Neural cell (in vitro differentiated cells): ENCODE measurements around the gene TCF4. TPM values are rescaled to one million over a fixed set of nuclear protein-coding genes. Genes with fewer than 3 reads are reported as not detected.

ENCODE experiments used
- H2AFZ ChIP-seq: fragments of 200-600, 300-800 bp; sonication (generic), shearing (Covaris generic); 2 replicates; pipeline ENCODE4 v1.6.0; 2014; ENCODE audit warnings: low read depth, mild to moderate bottlenecking, antibody characterized with exemption, low read length, moderate library complexity
- H3F3A ChIP-seq: fragments of 200-600 bp; shearing (Covaris generic); 2 replicates; pipeline ENCODE4 v1.6.1; 2016; ENCODE audit warnings: mild to moderate bottlenecking, moderate library complexity, mixed read lengths, antibody characterized with exemption, low read length; ENCODE audit not compliant: insufficient read depth, poor library complexity, severe bottlenecking
- H3K27ac ChIP-seq: fragments of 200-600, 300-800 bp; sonication (generic), shearing (Covaris generic); 2 replicates; pipeline ENCODE4 v1.5.1; 2014; ENCODE audit warnings: mild to moderate bottlenecking, low read length, moderate library complexity
- H3K27me3 ChIP-seq: fragments of 300-800, 200-600 bp; sonication (generic), shearing (Covaris generic); 2 replicates; pipeline ENCODE4 v1.6.0; 2014; ENCODE audit warnings: mild to moderate bottlenecking, low read depth, low read length, moderate library complexity; ENCODE audit not compliant: insufficient read depth
- H3K36me3 ChIP-seq: fragments of 300-800, 200-600 bp; sonication (generic), shearing (Covaris generic); 2 replicates; pipeline ENCODE4 v1.5.1; 2014; ENCODE audit warnings: mild to moderate bottlenecking, antibody characterized with exemption, low read length, moderate library complexity; ENCODE audit not compliant: insufficient read depth
- H3K4me2 ChIP-seq: fragments of 300-800, 200-600 bp; sonication (generic), shearing (Covaris generic); 2 replicates; pipeline ENCODE4 v1.6.0; 2014; ENCODE audit warnings: mild to moderate bottlenecking, low read length
- H3K4me3 ChIP-seq: fragments of 300-800, 200-600 bp; sonication (generic), shearing (Covaris generic); 2 replicates; pipeline ENCODE4 v1.5.1; 2014; ENCODE audit warnings: mild to moderate bottlenecking, low read length, moderate library complexity
- H3K79me2 ChIP-seq: fragments of 200-600 bp; shearing (Covaris generic); replicated peaks from 2 replicates; pipeline ENCODE4 v1.6.0; 2014; ENCODE audit warnings: mild to moderate bottlenecking, low read length, moderate library complexity; ENCODE audit not compliant: insufficient read depth
- H3K9ac ChIP-seq: fragments of 300-800, 200-600 bp; sonication (generic), shearing (Covaris generic); 2 replicates; pipeline ENCODE4 v1.6.1; 2016; ENCODE audit warnings: mild to moderate bottlenecking, low read length, mixed read lengths
- H3K9me2 ChIP-seq: fragments of 200-600 bp; shearing (Covaris generic); 2 replicates; pipeline ENCODE4 v1.6.1; 2016; ENCODE audit warnings: mild to moderate bottlenecking, low read length, mixed read lengths; ENCODE audit not compliant: insufficient read depth
- H3K9me3 ChIP-seq: fragments of 200-600, 300-800 bp; sonication (generic), shearing (Covaris generic); 2 replicates; pipeline ENCODE4 v1.6.1; 2016; ENCODE audit warnings: mild to moderate bottlenecking, mixed run types, low read length, moderate library complexity, mixed read lengths
- H4K20me1 ChIP-seq: fragments of 200-600 bp; shearing (Covaris generic); 2 replicates; pipeline ENCODE4 v1.6.1; 2016; ENCODE audit warnings: mild to moderate bottlenecking, mixed run types; ENCODE audit not compliant: insufficient read depth
- CTCF ChIP-seq: fragments of 450-650 bp; IDR thresholded peaks from 2 replicates; pipeline ENCODE4 v1.5.1; 2014; ENCODE audit warnings: antibody characterized with exemption, mild to moderate bottlenecking, moderate library complexity; ENCODE audit not compliant: poor library complexity, severe bottlenecking
- EP300 ChIP-seq: fragments of 450-650 bp; conservative IDR thresholded peaks from 2 replicates; pipeline ENCODE4 v1.6.1; 2014; ENCODE audit warnings: antibody characterized with exemption, mild to moderate bottlenecking, moderate library complexity; ENCODE audit not compliant: poor library complexity, severe bottlenecking
- EZH2 ChIP-seq: fragments of 200-600, 300-800 bp; shearing (Covaris generic), sonication (generic); IDR thresholded peaks from 2 replicates; pipeline ENCODE4 v1.6.1; 2014; ENCODE audit warnings: antibody characterized with exemption, low read length, borderline replicate concordance, mild to moderate bottlenecking; ENCODE audit not compliant: insufficient read depth, poor library complexity, severe bottlenecking
- MXI1 ChIP-seq: fragments of 450-650 bp; conservative IDR thresholded peaks from 2 replicates; pipeline ENCODE4 v1.6.1; 2014; ENCODE audit warnings: antibody characterized with exemption, mild to moderate bottlenecking; ENCODE audit not compliant: poor library complexity, severe bottlenecking
- POLR2AphosphoS5 ChIP-seq: IDR thresholded peaks from 2 replicates; pipeline ENCODE4 v1.6.1; 2012
- RAD21 ChIP-seq: fragments of 450-650 bp; conservative IDR thresholded peaks from 2 replicates; pipeline ENCODE4 v1.6.1; 2014; ENCODE audit warnings: antibody characterized with exemption, mild to moderate bottlenecking, moderate library complexity
- SMC3 ChIP-seq: fragments of 450-650 bp; conservative IDR thresholded peaks from 2 replicates; pipeline ENCODE4 v1.6.1; 2014; ENCODE audit warnings: antibody characterized with exemption, mild to moderate bottlenecking, moderate library complexity; ENCODE audit not compliant: poor library complexity
- TAF1 ChIP-seq: IDR thresholded peaks from 2 replicates; pipeline ENCODE4 v1.6.1; 2012; ENCODE audit warnings: low read depth
- polyA plus RNA-seq: library from polyadenylated mRNA; depleted of rRNA; stranded (reverse); fragments of >200 nt; gene quantifications from 2 replicates; pipeline ENCODE4 v1.2.3, GENCODE V29; 2014
- TF ChIP-seq, protein P1 (sequence below): IDR thresholded peaks from 2 replicates; pipeline ENCODE4 v1.6.1; 2012; ENCODE audit warnings: borderline replicate concordance

Gene TCF4
- polyA plus RNA-seq, 1 donor from 2014 or later, result 7.0 TPM

DNA sequence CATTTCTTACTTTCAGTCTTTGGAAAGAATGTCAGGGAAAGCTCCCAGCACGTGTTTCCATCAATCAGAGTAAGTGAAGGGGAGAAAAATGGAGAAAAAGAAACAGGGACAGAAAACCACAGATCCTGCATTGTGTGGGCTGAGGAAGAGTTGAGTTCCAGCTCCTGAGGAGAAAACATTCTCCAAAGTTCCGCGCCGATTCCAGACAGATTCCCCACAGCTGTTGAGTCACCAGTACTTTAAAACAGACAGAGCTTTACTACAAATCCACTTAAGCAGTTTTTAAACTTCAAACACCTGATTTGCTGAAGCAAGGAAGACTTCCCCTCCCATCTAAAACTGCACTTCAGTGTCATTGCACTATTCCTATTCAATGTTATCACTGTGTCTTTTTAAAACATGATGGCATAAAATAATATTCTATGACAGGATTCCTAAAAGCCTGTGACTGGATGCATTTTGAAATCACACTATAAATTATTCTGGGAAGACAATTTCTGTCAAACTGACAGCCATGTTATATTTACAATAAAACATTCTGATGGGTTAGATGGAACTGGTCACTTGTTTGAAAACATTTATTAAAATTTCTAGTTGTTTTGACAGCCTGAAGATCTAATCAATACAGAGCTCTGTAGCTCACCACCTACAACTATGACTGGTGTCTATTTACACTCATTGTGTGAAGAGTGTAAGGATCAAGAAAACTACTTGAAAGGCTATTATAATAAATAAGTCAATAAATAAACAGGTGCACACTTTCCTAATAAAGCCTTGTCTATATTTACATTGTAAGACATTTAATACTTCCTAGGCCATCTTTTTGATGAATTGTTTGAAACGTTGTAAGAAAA lies 40.9 kb downstream of the TCF4 start:
- H3K9me2 ChIP-seq, result no peaks in the 10 kb centered on the region
- H4K20me1 ChIP-seq, result no peaks in the 10 kb centered on the region
- no peak overlapping the region for H2AFZ ChIP-seq
- H3K27me3 ChIP-seq, result no peaks in the 10 kb centered on the region
- H3K36me3 ChIP-seq, result no peaks in the 10 kb centered on the region
- no peak overlapping the region for H3K27ac ChIP-seq
- TF ChIP-seq EZH2 (no peak), TAF1 (no peak), EP300 (peak; percentile 14)
- H3K9ac ChIP-seq, result no peak overlapping the region
- H3K4me2 ChIP-seq, result no peak overlapping the region
- H3K79me2 ChIP-seq, result peaks cover 26% of the 10 kb centered on the region
- no peak overlapping the region for H3K4me3 ChIP-seq
- no peaks in the 10 kb centered on the region for H3F3A ChIP-seq
- no peaks in the 10 kb centered on the region for H3K9me3 ChIP-seq

- H3K27ac ChIP-seq, result no peak overlapping the region
- TF ChIP-seq MXI1 (no peak), EZH2 (no peak), POLR2AphosphoS5 (no peak)
- H3K4me3 ChIP-seq, result no peak overlapping the region
- no peak overlapping the region for H3K9ac ChIP-seq
- H3K9me2 ChIP-seq, result no peaks in the 10 kb centered on the region
- no peaks in the 10 kb centered on the region for H3K27me3 ChIP-seq
- no peaks in the 10 kb centered on the region for H3F3A ChIP-seq
- peaks cover 45% of the 10 kb centered on the region for H3K79me2 ChIP-seq
- H3K36me3 ChIP-seq, result no peaks in the 10 kb centered on the region
- H4K20me1 ChIP-seq, result no peaks in the 10 kb centered on the region
- H2AFZ ChIP-seq, result no peak overlapping the region
- no peaks in the 10 kb centered on the region for H3K9me3 ChIP-seq
- no peak overlapping the region for H3K4me2 ChIP-seq
Observed at GRCh38 chr18:55544014-55544413, 44.0 kb downstream of the TCF4 start.

DNA sequence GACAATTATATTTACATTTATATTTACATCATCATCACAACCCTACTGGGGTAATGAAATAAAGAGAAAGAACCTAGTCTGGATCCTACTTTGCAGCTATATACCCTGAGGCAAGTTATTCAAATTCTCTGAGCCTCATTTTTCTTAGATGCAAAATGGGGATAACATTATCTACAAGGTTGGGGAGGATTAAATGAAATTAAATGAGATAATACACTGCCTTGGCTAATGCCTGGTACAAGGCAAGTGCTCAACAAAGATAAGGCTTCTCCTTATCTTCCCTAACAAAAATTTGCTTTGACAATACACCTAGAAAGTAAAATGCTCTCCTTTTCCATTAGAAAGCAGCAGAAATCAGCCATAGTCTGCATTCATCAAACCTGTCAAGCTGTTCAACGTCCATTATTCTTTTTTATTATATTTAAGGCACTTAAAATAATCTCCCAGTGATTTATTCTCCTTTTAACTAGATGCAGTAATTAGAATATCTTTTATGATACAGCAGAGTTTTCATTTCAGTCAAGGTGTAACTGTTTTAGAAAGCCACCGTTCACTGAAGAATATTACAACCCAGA lies 44.8 kb downstream of the TCF4 start:
- no peaks in the 10 kb centered on the region for H3F3A ChIP-seq
- H3K36me3 ChIP-seq, result no peaks in the 10 kb centered on the region
- H3K9me2 ChIP-seq, result no peaks in the 10 kb centered on the region
- H4K20me1 ChIP-seq, result no peaks in the 10 kb centered on the region
- no peak overlapping the region for H3K9ac ChIP-seq
- H2AFZ ChIP-seq, result no peak overlapping the region
- no peak for TF ChIP-seq RAD21
- TF ChIP-seq SMC3, result no peak
- TF ChIP-seq, protein P1, sequence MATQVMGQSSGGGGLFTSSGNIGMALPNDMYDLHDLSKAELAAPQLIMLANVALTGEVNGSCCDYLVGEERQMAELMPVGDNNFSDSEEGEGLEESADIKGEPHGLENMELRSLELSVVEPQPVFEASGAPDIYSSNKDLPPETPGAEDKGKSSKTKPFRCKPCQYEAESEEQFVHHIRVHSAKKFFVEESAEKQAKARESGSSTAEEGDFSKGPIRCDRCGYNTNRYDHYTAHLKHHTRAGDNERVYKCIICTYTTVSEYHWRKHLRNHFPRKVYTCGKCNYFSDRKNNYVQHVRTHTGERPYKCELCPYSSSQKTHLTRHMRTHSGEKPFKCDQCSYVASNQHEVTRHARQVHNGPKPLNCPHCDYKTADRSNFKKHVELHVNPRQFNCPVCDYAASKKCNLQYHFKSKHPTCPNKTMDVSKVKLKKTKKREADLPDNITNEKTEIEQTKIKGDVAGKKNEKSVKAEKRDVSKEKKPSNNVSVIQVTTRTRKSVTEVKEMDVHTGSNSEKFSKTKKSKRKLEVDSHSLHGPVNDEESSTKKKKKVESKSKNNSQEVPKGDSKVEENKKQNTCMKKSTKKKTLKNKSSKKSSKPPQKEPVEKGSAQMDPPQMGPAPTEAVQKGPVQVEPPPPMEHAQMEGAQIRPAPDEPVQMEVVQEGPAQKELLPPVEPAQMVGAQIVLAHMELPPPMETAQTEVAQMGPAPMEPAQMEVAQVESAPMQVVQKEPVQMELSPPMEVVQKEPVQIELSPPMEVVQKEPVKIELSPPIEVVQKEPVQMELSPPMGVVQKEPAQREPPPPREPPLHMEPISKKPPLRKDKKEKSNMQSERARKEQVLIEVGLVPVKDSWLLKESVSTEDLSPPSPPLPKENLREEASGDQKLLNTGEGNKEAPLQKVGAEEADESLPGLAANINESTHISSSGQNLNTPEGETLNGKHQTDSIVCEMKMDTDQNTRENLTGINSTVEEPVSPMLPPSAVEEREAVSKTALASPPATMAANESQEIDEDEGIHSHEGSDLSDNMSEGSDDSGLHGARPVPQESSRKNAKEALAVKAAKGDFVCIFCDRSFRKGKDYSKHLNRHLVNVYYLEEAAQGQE, result no peak
- TF ChIP-seq POLR2AphosphoS5, result no peak
- no peak for TF ChIP-seq EZH2
- TF ChIP-seq MXI1, result no peak
- TF ChIP-seq EP300, result no peak
- TF ChIP-seq TAF1, result no peak
- no peak for TF ChIP-seq CTCF
- no peaks in the 10 kb centered on the region for H3K9me3 ChIP-seq
- H3K27ac ChIP-seq, result no peak overlapping the region
- peak overlapping the region; percentile 15 for H3K4me2 ChIP-seq
- peaks cover 44% of the 10 kb centered on the region for H3K79me2 ChIP-seq
- H3K27me3 ChIP-seq, result no peaks in the 10 kb centered on the region
- H3K4me3 ChIP-seq, result peak overlapping the region; percentile 10
